HL-60 (cell line): ENCODE results near the gene KRT27.

Experiments used
- DNase-seq, 2 experiments: peaks; one replicate each; pipeline ENCODE4 v3.0.0-alpha.2; 2010 to 2020; ENCODE audit warnings: low read depth in 1 of 2, low spot score in 1 of 2
- H3K27ac ChIP-seq: fragments of 250-450 bp; sonication (Bioruptor Pico); replicated peaks from 2 replicates; pipeline ENCODE4 v1.5.1; 2020; ENCODE audit warnings: mild to moderate bottlenecking, moderate library complexity
- H3K27me3 ChIP-seq: fragments of 250-450 bp; sonication (Bioruptor Pico); 2 replicates; pipeline ENCODE4 v1.5.1; 2021; ENCODE audit warnings: mild to moderate bottlenecking, moderate library complexity; ENCODE audit not compliant: insufficient read depth, poor library complexity, severe bottlenecking
- H3K4me3 ChIP-seq: replicated peaks from 2 replicates; pipeline ENCODE4 v1.5.1; 2011; ENCODE audit warnings: mild to moderate bottlenecking, control low read depth, low read length; ENCODE audit not compliant: insufficient read depth
- GABPA ChIP-seq: IDR thresholded peaks from 2 replicates; pipeline ENCODE4 v1.6.1; 2012; ENCODE audit warnings: low read depth
- POLR2AphosphoS5 ChIP-seq: IDR thresholded peaks from 2 replicates; pipeline ENCODE4 v1.6.1; 2012; ENCODE audit warnings: low read depth
- REST ChIP-seq: IDR thresholded peaks from 2 replicates; pipeline ENCODE4 v1.6.1; 2012; ENCODE audit warnings: low read depth; ENCODE audit not compliant: insufficient replicate concordance
- SPI1 ChIP-seq: IDR thresholded peaks from 2 replicates; pipeline ENCODE4 v1.6.1; 2012; ENCODE audit warnings: low read depth, mild to moderate bottlenecking, borderline replicate concordance
- TF ChIP-seq, protein P1 (sequence below): IDR thresholded peaks from one replicate; pipeline ENCODE4 v1.5.1; 2011; ENCODE audit warnings: low read length, control low read depth, inconsistent platforms; ENCODE audit not compliant: insufficient read depth

KRT27 gene

GRCh38 chr17:40738553-40738952 lies 43.8 kb downstream of the KRT27 start:
- DNase-seq, result no peak
- no peak overlapping the region for H3K4me3 ChIP-seq
- peaks cover 12% of the 10 kb centered on the region for H3K27me3 ChIP-seq
- no peak for TF ChIP-seq REST
- no peak overlapping the region for H3K27ac ChIP-seq

- TF ChIP-seq GABPA, result no peak
- H3K4me3 ChIP-seq, result no peak overlapping the region
- H3K27me3 ChIP-seq, result peaks cover 16% of the 10 kb centered on the region
- no peak for DNase-seq
- H3K27ac ChIP-seq, result no peak overlapping the region
These were observed 47.3 kb downstream of the KRT27 start for GRCh38 chr17:40735016-40735415.

GRCh38 chr17:40734018-40734417 lies 48.3 kb downstream of the KRT27 start:
- DNase-seq, result no peak
- Histone ChIP-seq H3K27ac (no peak overlapping the region), H3K27me3 (peaks cover 10% of the 10 kb centered on the region), H3K4me3 (no peak overlapping the region)
- TF ChIP-seq, protein P1, sequence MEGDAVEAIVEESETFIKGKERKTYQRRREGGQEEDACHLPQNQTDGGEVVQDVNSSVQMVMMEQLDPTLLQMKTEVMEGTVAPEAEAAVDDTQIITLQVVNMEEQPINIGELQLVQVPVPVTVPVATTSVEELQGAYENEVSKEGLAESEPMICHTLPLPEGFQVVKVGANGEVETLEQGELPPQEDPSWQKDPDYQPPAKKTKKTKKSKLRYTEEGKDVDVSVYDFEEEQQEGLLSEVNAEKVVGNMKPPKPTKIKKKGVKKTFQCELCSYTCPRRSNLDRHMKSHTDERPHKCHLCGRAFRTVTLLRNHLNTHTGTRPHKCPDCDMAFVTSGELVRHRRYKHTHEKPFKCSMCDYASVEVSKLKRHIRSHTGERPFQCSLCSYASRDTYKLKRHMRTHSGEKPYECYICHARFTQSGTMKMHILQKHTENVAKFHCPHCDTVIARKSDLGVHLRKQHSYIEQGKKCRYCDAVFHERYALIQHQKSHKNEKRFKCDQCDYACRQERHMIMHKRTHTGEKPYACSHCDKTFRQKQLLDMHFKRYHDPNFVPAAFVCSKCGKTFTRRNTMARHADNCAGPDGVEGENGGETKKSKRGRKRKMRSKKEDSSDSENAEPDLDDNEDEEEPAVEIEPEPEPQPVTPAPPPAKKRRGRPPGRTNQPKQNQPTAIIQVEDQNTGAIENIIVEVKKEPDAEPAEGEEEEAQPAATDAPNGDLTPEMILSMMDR, result no peak
- no peak for TF ChIP-seq SPI1
- no peak for TF ChIP-seq GABPA
- no peak for TF ChIP-seq POLR2AphosphoS5
- TF ChIP-seq REST, result no peak

DNA sequence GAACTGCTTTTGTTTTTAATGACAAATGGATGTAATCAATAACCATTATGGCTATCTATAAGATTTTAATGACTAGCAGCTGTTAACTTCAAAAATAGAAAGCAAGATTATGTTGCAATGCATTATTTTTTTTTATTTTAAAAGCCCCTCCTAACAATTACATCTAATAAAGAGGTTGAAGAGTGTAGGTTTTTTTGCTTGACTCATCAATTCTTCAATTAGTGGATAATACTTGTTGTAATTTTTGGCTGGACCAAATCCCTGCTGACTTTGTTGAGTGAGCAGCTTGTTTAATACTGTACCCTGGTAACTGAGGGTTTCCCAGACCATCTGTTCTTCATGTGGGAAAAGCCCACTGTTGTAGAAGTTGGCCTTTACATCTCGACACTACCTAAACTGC lies 51.4 kb downstream of the KRT27 start:
- no peak for DNase-seq
- Histone ChIP-seq H3K27me3 (peaks cover 8% of the 10 kb centered on the region), H3K4me3 (no peak overlapping the region), H3K27ac (no peak overlapping the region)
- TF ChIP-seq, protein P1, result no peak
- no peak for TF ChIP-seq POLR2AphosphoS5
- no peak for TF ChIP-seq SPI1
- TF ChIP-seq GABPA, result no peak
- no peak for TF ChIP-seq REST
